Hepatic stellate cell (primary cell): ENCODE data around the gene UBR2.
A peak's percentile ranks its signal among the peaks of the same experiment; 100 is the strongest.
"Not testable (repeated sequence)": the region's sequence is repeated elsewhere in the genome, so short reads cannot be mapped to it uniquely, and the experiment has no call there.

Experiments used
- DNase-seq: peaks from one replicate; pipeline ENCODE4 v3.0.0; 2011; ENCODE audit warnings: low spot score

Gene UBR2

DNA sequence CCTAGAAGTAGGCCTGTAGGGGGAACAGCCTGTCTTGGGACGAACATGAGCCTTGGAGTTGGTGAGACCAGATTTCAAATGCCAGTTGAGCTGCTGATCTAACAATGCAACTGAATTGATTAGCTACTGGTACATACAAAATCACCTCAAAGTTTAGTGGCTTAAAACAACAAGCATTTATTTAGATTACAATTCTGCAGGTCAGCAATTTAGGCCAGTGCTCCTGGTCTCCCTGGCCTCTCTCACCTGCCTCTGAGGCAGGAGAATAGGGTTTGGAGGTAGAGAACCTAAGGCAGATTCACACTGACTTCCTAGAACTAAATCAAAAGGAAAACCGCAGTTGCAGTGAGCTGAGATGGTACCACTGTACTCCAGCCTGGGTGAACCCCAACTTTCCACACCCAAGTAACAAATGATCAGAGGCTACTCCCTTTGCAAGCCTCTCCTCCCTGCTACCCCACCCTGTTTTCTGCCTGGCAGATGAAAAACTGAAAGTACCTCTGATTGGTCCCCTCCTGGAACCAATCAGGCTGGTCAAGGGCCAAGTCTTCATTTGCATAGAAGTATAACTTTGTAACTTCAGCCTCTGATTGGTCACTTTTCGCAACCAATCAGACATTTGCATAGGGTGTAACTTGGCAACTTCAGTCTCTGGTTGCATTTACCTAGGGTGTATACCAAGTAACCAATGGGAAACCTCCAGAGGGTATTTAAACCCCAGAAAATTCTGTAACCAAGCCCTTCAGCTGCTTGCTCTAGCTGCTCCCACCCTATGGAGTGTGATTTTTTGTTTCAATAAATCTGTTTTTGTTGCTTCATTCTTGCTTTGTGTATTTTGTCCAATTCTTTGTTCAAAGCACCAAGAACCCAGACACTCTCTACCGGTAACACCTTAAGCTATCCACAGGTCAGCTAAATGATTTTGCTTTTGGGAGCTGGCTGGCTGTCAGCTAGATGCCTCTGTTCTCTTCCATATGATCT, 8.1 kb upstream of the UBR2 start:
- no peak for DNase-seq

DNA sequence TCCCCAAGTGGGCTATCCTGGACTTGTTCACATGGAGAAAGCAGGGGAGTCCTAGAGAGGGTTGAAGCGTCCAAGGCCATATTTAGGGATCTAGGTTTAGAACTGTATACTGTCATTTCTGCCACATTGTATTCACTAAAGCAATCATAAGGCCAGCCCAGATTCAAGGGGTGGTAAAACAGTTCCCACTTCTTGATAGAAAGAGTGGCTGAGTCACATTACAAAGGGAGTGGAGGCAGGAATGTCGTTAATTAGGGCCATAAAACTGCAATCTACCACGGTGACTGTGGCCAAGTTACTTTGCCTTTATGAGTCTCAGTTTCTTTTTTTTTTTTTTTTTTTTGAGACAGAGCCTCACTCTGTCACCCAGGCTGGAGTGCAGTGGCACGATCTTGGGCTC, 7.4 kb upstream of the UBR2 start:
- DNase-seq = no peak

- not testable (repeated sequence) for DNase-seq
Measured at GRCh38 chr6:42559276-42559675, 4.6 kb upstream of the UBR2 start.

- DNase-seq = no peak
Measured at GRCh38 chr6:42561986-42562385, 1.8 kb upstream of the UBR2 start.

DNA sequence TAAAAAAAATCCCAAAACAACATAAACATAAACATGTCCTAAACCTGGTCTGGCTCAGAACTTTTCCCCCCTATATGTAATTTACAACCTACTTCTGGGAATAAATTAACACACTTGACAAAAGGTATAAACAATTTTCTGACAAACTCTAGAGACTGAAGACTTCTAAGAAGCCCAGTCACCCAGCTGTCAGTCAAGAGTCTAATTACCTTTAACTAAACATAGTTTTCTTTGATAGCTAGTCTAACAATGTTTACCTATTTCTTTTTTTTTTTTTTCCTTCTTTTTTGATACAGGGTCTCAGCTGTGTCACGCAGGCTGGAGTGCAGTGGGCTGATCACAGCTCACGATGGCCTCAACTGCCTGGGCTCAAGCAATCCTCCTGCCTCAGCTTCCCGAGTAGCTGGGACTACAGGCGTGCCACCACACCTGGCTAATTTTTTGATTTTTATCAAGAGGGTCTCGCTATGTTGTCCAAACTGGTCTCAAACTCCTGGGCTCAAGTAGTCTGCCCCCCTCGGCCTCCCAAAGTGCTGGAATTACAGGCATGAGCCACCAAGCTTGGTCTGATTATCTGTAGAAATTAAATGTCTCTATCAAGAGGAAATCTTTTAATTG, 932 bp upstream of the UBR2 start:
- DNase-seq = no peak

- DNase-seq = no peak
Measured at GRCh38 chr6:42564506-42564825, 637 bp downstream of the UBR2 start.

DNA sequence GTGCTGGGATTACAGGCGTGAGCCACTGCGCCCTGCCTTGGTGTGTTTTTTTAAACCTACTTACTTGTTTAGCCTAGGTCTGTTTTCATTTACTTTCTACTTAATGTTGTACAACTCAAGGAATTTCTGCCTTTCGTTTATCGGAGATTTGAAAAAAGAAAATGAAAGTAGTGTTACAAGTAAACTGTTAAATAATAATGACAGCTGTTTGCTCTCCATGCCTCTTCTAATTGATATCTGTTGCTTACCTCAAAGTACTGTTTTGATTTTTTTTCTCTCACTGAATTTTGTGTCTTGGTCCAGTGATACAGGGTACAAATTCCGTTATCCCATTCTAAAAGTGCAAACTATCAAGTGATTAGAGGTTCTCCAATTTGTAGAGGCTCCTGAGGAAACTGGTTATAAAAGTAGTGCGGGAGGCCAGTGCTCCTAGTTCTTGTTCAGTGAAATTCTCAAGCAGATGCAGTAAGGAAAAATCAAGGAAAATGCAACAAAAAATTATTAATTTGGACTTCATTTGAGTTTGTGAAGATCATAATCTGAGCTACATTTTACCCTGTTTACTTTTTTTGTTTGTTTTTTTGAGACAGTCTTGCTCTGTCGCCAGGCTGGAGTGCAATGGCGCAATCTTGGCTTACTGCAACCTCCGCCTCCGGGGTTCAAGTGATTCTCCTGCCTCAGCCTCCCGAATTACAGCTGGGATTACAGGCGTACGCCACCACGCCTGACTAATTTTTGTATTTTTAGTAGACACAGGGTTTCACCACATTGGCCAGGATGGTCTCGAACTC, 2.2 kb downstream of the UBR2 start:
- no peak for DNase-seq

DNA sequence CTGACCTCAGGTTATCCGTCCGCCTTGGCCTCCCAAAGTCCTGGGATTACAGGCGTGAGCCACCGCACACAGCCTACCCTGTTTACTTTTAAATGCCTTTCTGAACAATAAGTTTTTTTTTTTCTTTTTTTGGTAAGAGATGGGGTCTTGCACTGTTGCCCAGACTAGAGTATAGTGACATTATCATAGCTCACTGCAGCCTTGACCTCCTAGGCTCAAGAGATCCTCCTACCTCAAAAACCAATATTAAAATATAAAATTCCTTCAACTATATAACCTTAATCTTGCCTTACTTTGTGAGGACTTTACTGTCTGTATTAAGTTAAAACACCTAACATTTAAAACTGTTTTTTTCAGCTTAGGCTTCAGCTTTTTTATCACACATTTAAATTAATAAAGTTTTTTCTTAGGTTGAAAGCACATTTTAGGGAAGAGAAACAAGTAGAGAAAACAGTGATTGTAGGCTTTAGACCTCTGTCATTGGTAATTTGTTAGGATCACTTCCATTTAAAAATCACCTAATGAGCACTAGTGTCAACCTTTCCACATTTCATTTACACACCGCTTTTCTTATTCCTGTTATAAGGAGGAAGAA, 2.9 kb downstream of the UBR2 start:
- DNase-seq = no peak

GRCh38 chr6:42567237-42567636, 3.4 kb downstream of the UBR2 start:
- DNase-seq = not testable (repeated sequence)

DNA sequence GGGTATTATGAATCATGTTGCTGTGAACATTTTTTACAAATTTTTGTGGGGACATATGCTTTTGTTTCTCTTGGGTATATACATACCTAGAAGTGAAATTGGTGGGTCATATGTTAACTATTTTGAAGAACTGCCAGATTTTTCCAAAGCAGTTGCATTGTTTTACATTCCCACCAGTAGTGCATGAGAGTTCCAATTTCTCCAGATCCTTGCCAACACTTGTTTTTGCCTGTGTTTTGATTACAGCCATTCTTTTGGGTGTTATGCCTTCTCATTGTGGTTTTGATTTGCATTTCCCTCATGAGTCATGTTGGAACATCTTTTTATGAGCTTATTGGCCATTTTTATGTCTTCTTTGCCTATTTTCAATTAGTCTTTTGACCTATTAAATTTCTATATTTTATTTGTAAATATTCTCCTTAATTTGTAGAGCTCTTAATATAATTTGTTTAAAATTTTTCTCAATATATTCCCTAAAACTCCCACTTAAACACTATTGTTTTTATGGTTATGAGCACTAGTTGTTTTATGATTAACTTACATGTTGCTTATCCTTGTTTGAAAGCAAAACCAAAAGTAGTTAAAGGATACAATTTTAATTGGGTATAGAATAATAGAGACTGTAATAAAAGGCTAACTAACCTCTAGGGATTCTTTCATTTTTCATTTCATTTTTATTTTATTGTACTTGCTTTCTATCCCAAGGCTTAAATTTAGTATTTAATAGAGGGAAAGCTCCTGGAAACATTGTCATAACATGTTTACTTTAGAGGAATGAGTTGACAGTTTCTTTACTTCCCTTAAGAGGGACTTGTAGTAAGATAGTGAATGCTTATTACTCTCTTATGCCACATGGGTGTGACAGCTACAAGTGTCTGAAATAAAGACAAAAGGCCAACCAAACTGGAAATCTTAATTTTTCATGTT, 5.5 kb downstream of the UBR2 start:
- DNase-seq = peak; percentile 26

GRCh38 chr6:42571611-42572342, 7.9 kb downstream of the UBR2 start:
- no peak for DNase-seq

DNA sequence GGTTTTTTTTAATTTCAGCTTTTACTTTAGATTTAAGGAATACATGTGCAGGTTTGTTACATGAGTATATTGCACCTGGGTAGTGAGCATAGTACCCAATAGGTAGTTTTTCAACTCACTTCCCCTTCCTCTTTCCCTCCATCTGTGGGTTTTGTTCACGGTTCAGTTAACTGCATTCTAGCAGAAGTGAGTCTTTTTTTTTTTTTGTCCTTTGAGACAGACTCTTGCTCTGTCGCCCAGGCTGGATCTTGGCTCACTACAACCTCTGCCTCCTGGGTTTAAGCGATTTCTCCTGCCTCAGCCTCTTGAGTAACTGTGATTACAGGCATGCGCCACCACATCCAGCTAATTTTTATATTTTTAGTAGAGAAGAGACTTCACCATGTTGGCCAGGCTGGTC, 8.7 kb downstream of the UBR2 start:
- no peak for DNase-seq

- not testable (repeated sequence) for DNase-seq
Measured at GRCh38 chr6:42576538-42576937, 12.7 kb downstream of the UBR2 start.

DNA sequence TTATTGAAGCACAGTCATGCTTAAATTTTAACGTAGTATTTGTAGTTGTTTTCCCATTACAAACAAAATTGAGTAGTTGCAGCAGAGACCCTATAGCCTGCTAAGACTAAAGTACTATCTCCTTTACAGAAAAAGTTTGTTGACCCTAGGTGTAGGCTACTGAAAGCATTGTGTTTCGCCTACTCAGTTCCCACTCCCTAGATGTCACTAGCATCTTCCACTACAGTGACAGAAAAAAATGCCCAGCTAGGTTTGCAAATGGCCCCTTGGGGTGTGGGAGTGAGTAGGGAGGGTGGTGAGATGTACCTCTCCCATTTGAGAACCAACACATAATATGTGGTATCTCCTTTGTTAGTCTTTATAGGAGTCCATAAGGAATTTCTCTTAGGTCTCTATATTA, 34.5 kb downstream of the UBR2 start:
- DNase-seq = no peak

DNA sequence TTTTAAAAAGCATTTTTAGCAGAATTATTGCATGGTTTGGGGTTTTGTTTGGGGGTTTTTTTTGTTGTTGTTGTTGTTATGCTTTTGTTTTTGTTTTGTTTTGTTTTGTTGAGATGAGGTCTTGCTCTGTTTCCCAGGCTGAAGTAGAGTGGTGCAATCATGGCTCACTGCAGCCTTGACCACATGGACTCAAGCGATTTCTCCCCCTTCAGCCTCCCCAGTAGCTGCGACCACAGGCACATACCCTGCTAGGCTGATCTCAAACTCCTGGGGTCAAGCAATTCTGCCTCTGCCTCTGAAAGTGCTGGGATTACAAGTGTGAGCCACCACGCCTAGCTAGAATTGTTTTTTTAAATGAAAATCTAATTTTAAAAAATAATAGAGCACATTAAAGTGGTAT, 35.7 kb downstream of the UBR2 start:
- DNase-seq = no peak

GRCh38 chr6:42604150-42604549, 40.3 kb downstream of the UBR2 start:
- no peak for DNase-seq

GRCh38 chr6:42604699-42605098, 40.9 kb downstream of the UBR2 start:
- not testable (repeated sequence) for DNase-seq

GRCh38 chr6:42610416-42610815, 46.6 kb downstream of the UBR2 start:
- no peak for DNase-seq

- no peak for DNase-seq
Measured at GRCh38 chr6:42615518-42615917, 51.7 kb downstream of the UBR2 start.

DNA sequence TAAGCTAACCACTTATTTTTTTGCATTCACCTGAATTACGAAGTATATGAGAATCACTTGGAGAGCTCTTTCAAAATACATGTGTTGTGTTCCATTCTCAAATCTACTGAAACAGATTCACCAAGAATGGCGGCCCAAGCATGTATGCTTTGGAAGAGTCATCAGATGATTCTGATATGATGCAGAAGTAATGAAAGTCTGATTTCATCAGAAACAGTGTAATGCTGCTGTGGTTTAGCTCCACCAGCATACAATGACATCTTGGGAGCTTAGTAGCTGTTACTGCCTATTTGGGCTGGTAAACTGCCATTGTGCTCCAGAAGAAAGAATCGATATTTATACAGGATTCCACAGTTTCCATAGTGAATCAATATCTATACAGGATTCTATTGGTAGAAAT, 52.9 kb downstream of the UBR2 start:
- no peak for DNase-seq

DNA sequence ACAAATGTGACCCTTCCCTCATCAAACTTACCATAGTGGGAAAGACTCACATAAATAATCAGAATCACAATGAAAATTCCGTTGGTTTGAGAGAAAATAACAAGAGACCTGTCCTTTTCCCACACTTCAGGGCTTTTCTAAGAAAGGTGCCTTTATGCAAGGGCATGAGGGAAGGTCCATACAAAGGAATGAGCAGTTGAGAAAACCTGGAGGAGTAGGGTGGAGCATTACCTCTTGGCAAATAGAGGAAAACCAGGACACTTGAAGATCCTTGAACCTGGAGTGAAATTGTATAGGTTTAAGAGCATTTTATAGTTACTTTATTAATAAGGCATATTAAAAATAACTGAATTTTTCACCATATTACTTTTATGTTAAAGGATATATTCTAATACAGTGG, 54.3 kb downstream of the UBR2 start:
- no peak for DNase-seq
